Panc1 (cell line): Measurements from ENCODE around the gene LIPC. TPM values are rescaled to one million over a fixed set of nuclear protein-coding genes. Genes with fewer than 3 reads are reported as not detected.

Experiments used
- ATAC-seq: fragments of 200-7000 bp; cut with Tn5 transposase; 2 replicates; pipeline ENCODE4 v1.9.1; 2020; ENCODE audit warnings: mild to moderate bottlenecking, moderate library complexity
- BruUV-seq: library from RNA; stranded (reverse); fragments of 400-500 nt; replicated peaks from 2 replicates; lab custom pipeline; 2021; lab: Mats Ljungman, UMichigan
- CTCF ChIA-PET: fragments of 300-600 bp; sonication (Branson Sonifier 250); formaldehyde crosslinking; loops from one replicate; lab custom pipeline; 2022; ENCODE audit warnings: antibody characterized with exemption; lab: Charles Lee
- POLR2A ChIA-PET: fragments of 300-600 bp; sonication (Branson Sonifier 250); formaldehyde crosslinking; loops from one replicate; lab custom pipeline; 2022; ENCODE audit warnings: antibody characterized with exemption; lab: Charles Lee
- DNase-seq: peaks from one replicate; pipeline ENCODE4 v3.0.0-alpha.2; 2010; ENCODE audit warnings: low read depth, low spot score
- H3K27ac ChIP-seq: 2 replicates; pipeline ENCODE4 v1.5.1; 2011; ENCODE audit warnings: mild to moderate bottlenecking, low read length, inconsistent platforms
- H3K27me3 ChIP-seq: fragments of 200-500 bp; sonication (Bioruptor generic); 2 replicates; pipeline ENCODE4 v1.6.0; 2014; ENCODE audit warnings: low read length, inconsistent platforms; ENCODE audit not compliant: control insufficient read depth, insufficient read depth
- H3K36me3 ChIP-seq: fragments of 200-500 bp; sonication (Bioruptor generic); 2 replicates; pipeline ENCODE4 v1.5.1; 2014; ENCODE audit warnings: inconsistent platforms, mild to moderate bottlenecking, low read length, moderate library complexity; ENCODE audit not compliant: control insufficient read depth, insufficient read depth
- H3K4me1 ChIP-seq: 2 replicates; pipeline ENCODE4 v1.5.1; 2011; ENCODE audit warnings: inconsistent platforms, mild to moderate bottlenecking, low read length, moderate library complexity; ENCODE audit not compliant: control insufficient read depth, insufficient read depth
- H3K4me3 ChIP-seq, 2 experiments: 2 replicates each; pipeline ENCODE4 v1.5.1; 2011 to 2012; ENCODE audit warnings: low read depth in 2 of 2, low read length in 2 of 2, mild to moderate bottlenecking in 2 of 2, inconsistent platforms in 1 of 2, moderate library complexity in 1 of 2
- H3K9me3 ChIP-seq: fragments of 200-500 bp; sonication (Bioruptor generic); 2 replicates; pipeline ENCODE4 v1.5.1; 2014; ENCODE audit warnings: low read depth, mild to moderate bottlenecking, inconsistent platforms, low read length, moderate library complexity; ENCODE audit not compliant: control insufficient read depth, insufficient read depth
- POLR2AphosphoS5 ChIP-seq: IDR thresholded peaks from 2 replicates; pipeline ENCODE4 v1.6.1; 2012; ENCODE audit warnings: mild to moderate bottlenecking, low read depth, low read length, moderate library complexity
- SIN3A ChIP-seq: IDR thresholded peaks from 2 replicates; pipeline ENCODE4 v1.6.1; 2012; ENCODE audit warnings: low read depth, mild to moderate bottlenecking, low read length, moderate library complexity, borderline replicate concordance; ENCODE audit not compliant: insufficient read depth
- TCF7L2 ChIP-seq: IDR thresholded peaks from 2 replicates; pipeline ENCODE4 v1.6.1; 2011; ENCODE audit warnings: mild to moderate bottlenecking, low read depth, low read length, inconsistent platforms
- in situ Hi-C: cut with HindIII; loops from 2 replicates; pipeline ENCODE4 v1.10.0; 2016; ENCODE audit warnings: low sequenced_read_pairs, low pct_unique_long_range_greater_than_20kb
- intact Hi-C: fragments of 100-400 bp; cut with micrococcal nuclease; formaldehyde crosslinking; loops from one replicate; pipeline ENCODE4 v1.10.0; 2022; ENCODE audit not compliant: unreplicated experiment
- total RNA-seq: library from RNA; stranded (reverse); gene quantifications from one replicate; pipeline ENCODE4 v1.2.1, GENCODE V29; 2021; ENCODE audit not compliant: unreplicated experiment
- TF ChIP-seq, protein P1 (sequence below): fragments of 450-650 bp; IDR thresholded peaks from 2 replicates; pipeline ENCODE4 v1.5.1; 2017; ENCODE audit warnings: mild to moderate bottlenecking
- TF ChIP-seq, protein P2 (sequence below), 2 experiments: IDR thresholded peaks; 2 replicates each; pipeline ENCODE4 v1.6.1; 2011 to 2012; ENCODE audit warnings: low read depth in 2 of 2, control low read depth in 1 of 2, low read length in 1 of 2, mild to moderate bottlenecking in 1 of 2, moderate library complexity in 1 of 2; ENCODE audit not compliant: insufficient read depth in 1 of 2

LIPC gene
- total RNA-seq, 1 experiment from 2014 or later = not detected

DNA sequence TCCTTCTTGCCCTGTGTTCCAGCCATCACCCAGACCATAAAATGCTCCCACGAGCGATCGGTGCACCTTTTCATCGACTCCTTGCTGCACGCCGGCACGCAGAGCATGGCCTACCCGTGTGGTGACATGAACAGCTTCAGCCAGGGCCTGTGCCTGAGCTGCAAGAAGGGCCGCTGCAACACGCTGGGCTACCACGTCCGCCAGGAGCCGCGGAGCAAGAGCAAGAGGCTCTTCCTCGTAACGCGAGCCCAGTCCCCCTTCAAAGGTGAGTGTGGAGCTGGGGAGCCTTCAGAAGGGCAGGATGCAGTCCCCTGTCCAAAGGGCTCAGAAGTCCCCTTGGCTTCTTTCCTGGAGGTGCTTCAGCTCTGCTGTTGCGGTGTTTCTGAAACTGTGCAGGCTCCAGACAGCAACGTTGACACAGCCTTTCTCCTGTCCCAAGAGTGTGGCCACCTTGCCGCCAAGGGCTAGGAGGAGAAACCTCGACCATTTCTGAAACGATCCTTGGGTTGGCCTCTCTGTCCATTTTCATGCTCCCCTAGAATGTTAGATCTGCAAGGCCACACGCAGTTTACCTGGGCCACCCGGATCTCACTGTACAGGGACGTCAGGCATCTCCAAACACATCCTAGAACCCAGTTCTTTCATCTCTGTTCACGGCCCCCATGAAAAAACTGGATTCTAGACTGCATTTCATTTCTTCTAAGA, 116.7 kb downstream of the LIPC start:
- in situ Hi-C loops = no loop called here
- Histone ChIP-seq H3K27me3 (no peaks in the 10 kb centered on the region), H3K27ac (peak overlapping the region; percentile 36; the same call in 1 of the 2 replicates), H3K9me3 (no peaks in the 10 kb centered on the region), H3K36me3 (no peaks in the 10 kb centered on the region), H3K4me1 (peaks cover 5% of the 10 kb centered on the region; the same call in 1 of the 2 replicates), H3K4me3 (no peak overlapping the region)
- CTCF ChIA-PET = no interaction called here
- POLR2A ChIA-PET = no interaction called here
- BruUV-seq = no TSS peak
- ATAC-seq = no peak
- DNase-seq = no peak
- TF ChIP-seq, protein P1, sequence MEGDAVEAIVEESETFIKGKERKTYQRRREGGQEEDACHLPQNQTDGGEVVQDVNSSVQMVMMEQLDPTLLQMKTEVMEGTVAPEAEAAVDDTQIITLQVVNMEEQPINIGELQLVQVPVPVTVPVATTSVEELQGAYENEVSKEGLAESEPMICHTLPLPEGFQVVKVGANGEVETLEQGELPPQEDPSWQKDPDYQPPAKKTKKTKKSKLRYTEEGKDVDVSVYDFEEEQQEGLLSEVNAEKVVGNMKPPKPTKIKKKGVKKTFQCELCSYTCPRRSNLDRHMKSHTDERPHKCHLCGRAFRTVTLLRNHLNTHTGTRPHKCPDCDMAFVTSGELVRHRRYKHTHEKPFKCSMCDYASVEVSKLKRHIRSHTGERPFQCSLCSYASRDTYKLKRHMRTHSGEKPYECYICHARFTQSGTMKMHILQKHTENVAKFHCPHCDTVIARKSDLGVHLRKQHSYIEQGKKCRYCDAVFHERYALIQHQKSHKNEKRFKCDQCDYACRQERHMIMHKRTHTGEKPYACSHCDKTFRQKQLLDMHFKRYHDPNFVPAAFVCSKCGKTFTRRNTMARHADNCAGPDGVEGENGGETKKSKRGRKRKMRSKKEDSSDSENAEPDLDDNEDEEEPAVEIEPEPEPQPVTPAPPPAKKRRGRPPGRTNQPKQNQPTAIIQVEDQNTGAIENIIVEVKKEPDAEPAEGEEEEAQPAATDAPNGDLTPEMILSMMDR = no peak
- TF ChIP-seq SIN3A (no peak), TCF7L2 (no peak), POLR2AphosphoS5 (no peak)
- TF ChIP-seq, protein P2, sequence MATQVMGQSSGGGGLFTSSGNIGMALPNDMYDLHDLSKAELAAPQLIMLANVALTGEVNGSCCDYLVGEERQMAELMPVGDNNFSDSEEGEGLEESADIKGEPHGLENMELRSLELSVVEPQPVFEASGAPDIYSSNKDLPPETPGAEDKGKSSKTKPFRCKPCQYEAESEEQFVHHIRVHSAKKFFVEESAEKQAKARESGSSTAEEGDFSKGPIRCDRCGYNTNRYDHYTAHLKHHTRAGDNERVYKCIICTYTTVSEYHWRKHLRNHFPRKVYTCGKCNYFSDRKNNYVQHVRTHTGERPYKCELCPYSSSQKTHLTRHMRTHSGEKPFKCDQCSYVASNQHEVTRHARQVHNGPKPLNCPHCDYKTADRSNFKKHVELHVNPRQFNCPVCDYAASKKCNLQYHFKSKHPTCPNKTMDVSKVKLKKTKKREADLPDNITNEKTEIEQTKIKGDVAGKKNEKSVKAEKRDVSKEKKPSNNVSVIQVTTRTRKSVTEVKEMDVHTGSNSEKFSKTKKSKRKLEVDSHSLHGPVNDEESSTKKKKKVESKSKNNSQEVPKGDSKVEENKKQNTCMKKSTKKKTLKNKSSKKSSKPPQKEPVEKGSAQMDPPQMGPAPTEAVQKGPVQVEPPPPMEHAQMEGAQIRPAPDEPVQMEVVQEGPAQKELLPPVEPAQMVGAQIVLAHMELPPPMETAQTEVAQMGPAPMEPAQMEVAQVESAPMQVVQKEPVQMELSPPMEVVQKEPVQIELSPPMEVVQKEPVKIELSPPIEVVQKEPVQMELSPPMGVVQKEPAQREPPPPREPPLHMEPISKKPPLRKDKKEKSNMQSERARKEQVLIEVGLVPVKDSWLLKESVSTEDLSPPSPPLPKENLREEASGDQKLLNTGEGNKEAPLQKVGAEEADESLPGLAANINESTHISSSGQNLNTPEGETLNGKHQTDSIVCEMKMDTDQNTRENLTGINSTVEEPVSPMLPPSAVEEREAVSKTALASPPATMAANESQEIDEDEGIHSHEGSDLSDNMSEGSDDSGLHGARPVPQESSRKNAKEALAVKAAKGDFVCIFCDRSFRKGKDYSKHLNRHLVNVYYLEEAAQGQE (IDR thresholded peaks at IDR 0.05; ENCODE audit: insufficient read depth in 1 of 2, low read depth in 2 of 2, low read length in 1 of 2) = no peak
- intact Hi-C loops = no loop called here

DNA sequence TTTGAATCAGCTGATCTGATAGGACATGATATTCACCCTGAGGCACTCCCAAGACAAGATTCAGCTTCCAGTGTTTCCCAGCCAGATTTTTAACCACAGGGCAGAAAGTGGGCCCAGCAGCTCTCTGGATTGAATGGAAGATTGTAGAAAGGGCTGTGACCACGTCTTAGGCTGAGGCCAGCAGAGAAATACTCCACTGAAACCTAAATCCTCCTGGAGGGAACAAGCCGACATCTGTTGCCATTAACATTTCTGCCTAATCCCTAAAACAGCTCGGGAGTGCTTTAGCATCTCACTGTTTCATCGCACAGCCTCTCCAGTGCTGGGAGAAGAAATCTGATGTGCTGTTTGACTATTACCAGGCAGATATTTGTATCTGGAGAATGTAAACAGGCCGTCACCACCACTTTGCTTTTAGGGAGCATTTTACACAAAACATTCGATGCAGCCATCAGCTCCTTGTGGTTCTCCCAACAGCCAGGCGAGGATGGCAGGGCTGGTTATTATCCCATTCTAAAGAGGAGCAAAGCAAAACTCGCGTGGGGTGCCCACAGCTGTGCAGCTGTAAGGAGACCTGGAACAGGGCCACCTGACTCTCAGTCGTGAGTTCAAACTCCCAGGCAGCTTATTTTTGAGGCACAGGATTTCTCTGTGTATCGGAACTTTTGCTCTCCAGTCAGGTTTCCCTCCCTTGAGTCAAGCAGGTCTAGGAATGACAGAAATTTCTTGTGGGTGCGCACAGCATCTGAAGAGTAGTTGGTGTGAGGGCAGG, 117.4 kb downstream of the LIPC start:
- CTCF ChIA-PET = no interaction called here
- no peaks in the 10 kb centered on the region for H3K9me3 ChIP-seq
- ATAC-seq (no peak), DNase-seq (no peak)
- peaks cover 5% of the 10 kb centered on the region; the same call in 1 of the 2 replicates for H3K4me1 ChIP-seq
- H3K27ac ChIP-seq = no peak overlapping the region
- intact Hi-C loops (no loop called here), in situ Hi-C loops (no loop called here)
- POLR2A ChIA-PET = no interaction called here
- TF ChIP-seq, protein P2 (IDR thresholded peaks at IDR 0.05; ENCODE audit: insufficient read depth in 1 of 2, low read depth in 2 of 2, low read length in 1 of 2) = no peak
- TF ChIP-seq POLR2AphosphoS5 (no peak), SIN3A (no peak), TCF7L2 (no peak)
- TF ChIP-seq, protein P1 = no peak
- H3K4me3 ChIP-seq = no peak overlapping the region
- no peaks in the 10 kb centered on the region for H3K36me3 ChIP-seq
- no peaks in the 10 kb centered on the region for H3K27me3 ChIP-seq
- no TSS peak for BruUV-seq
